ENCODE results near the gene DPY19L3.
"Not testable (repeated sequence)": the region's sequence is repeated elsewhere in the genome, so short reads cannot be mapped to it uniquely, and the experiment has no call there.

DPY19L3 gene

GRCh38 chr19:32447534-32447933 is 42.0 kb downstream of the DPY19L3 start:
- DNase-seq = not testable (repeated sequence)

- no peak for DNase-seq
Measured at GRCh38 chr19:32448026-32448425, 42.5 kb downstream of the DPY19L3 start.

GRCh38 chr19:32450217-32450616 is 44.6 kb downstream of the DPY19L3 start:
- no peak for DNase-seq

- no peak for DNase-seq
Measured at GRCh38 chr19:32453736-32454135, 48.2 kb downstream of the DPY19L3 start.

- no peak for DNase-seq
Measured at GRCh38 chr19:32456406-32456805, 50.8 kb downstream of the DPY19L3 start.

- no peak for DNase-seq
Measured at GRCh38 chr19:32457571-32458158, 52.1 kb downstream of the DPY19L3 start.

GRCh38 chr19:32458500-32459123 is 53.0 kb downstream of the DPY19L3 start:
- DNase-seq = no peak

GRCh38 chr19:32459204-32459865 is 53.8 kb downstream of the DPY19L3 start:
- no peak for DNase-seq

GRCh38 chr19:32460476-32460875 is 54.9 kb downstream of the DPY19L3 start:
- DNase-seq = no peak

- peak; percentile 4 to 27 for DNase-seq
Measured at GRCh38 chr19:32464279-32464678, 58.7 kb downstream of the DPY19L3 start.

GRCh38 chr19:32465176-32465575 is 59.6 kb downstream of the DPY19L3 start:
- no peak for DNase-seq

- no peak for DNase-seq
Measured at GRCh38 chr19:32469795-32470194, 64.2 kb downstream of the DPY19L3 start.

GRCh38 chr19:32471095-32471494 is 65.5 kb downstream of the DPY19L3 start:
- no peak for DNase-seq

- DNase-seq = no peak
Measured at GRCh38 chr19:32471811-32472210, 66.2 kb downstream of the DPY19L3 start.

- no peak for DNase-seq
Measured at GRCh38 chr19:32475141-32476031, 69.8 kb downstream of the DPY19L3 start.

- no peak for DNase-seq
Measured at GRCh38 chr19:32476032-32476350, 70.4 kb downstream of the DPY19L3 start.

- no peak for DNase-seq
Measured at GRCh38 chr19:32480321-32480720, 74.8 kb downstream of the DPY19L3 start.

- no peak for DNase-seq
Measured at GRCh38 chr19:32483574-32483973, 78.0 kb downstream of the DPY19L3 start.

- DNase-seq = no peak
Measured at GRCh38 chr19:32489971-32490370, 84.4 kb downstream of the DPY19L3 start.

- no peak for DNase-seq
Measured at GRCh38 chr19:32497391-32497790, 91.8 kb downstream of the DPY19L3 start.

GRCh38 chr19:32498648-32499200 is 93.2 kb downstream of the DPY19L3 start:
- DNase-seq = no peak

GRCh38 chr19:32512498-32512897 is 106.9 kb downstream of the DPY19L3 start:
- not testable (repeated sequence) for DNase-seq

- DNase-seq = no peak
Measured at GRCh38 chr19:32519023-32519422, 113.5 kb downstream of the DPY19L3 start.

All from NCI-H524 (cell line).